Kidney (tissue), 14 donors: Measurements from ENCODE around the gene MYEF2. TPM values are rescaled to one million over a fixed set of nuclear protein-coding genes. Genes with fewer than 3 reads are reported as not detected.

ENCODE experiments used
- DNase-seq, 5 donors: peaks; one replicate each; pipeline ENCODE4 v3.0.0-alpha.2; 2013 to 2020
- FAIRE-seq: peaks from 2 replicates; lab custom pipeline; 2012; peaks lifted over from hg19 to GRCh38; lab: Jason Lieb, UNC
- H3K27ac ChIP-seq, 2 donors: one replicate each; pipeline ENCODE4 v1.7.0; 2013; ENCODE audit warnings: low read depth in 2 of 2, low read length in 2 of 2, inconsistent platforms in 1 of 2
- H3K27me3 ChIP-seq: one replicate; pipeline ENCODE4 v1.7.1; 2013; ENCODE audit warnings: low read length, inconsistent platforms; ENCODE audit not compliant: control insufficient read depth, insufficient read depth
- H3K36me3 ChIP-seq, 3 donors: one replicate each; pipeline versions ENCODE4 v1.7.0 to v1.7.1; 2013; ENCODE audit warnings: low read length in 3 of 3, control low read depth in 1 of 3, inconsistent platforms in 1 of 3; ENCODE audit not compliant: insufficient read depth in 3 of 3, control insufficient read depth in 2 of 3
- H3K4me1 ChIP-seq, 3 donors: one replicate each; pipeline versions ENCODE4 v1.7.0 to v1.7.1; 2013; ENCODE audit warnings: low read length in 3 of 3, inconsistent platforms in 1 of 3, low read depth in 1 of 3; ENCODE audit not compliant: control insufficient read depth in 2 of 3, insufficient read depth in 2 of 3
- H3K4me3 ChIP-seq, 3 donors: one replicate each; pipeline versions ENCODE4 v1.7.0 to v1.8.1; 2013; ENCODE audit warnings: low read length in 3 of 3, control low read depth in 1 of 3, inconsistent platforms in 1 of 3
- H3K9ac ChIP-seq, 3 donors: one replicate each; pipeline versions ENCODE4 v1.7.0 to v1.7.1; 2013; ENCODE audit warnings: low read length in 3 of 3, control low read depth in 1 of 3, inconsistent platforms in 1 of 3
- H3K9me3 ChIP-seq, 3 donors: one replicate each; pipeline versions ENCODE4 v1.7.0 to v1.7.1; 2013; ENCODE audit warnings: low read length in 3 of 3, control low read depth in 1 of 3, inconsistent platforms in 1 of 3; ENCODE audit not compliant: control insufficient read depth in 2 of 3, insufficient read depth in 1 of 3
- CTCF ChIP-seq: IDR thresholded peaks from 3 replicates; pipeline ENCODE4 v1.5.1; 2012; ENCODE audit warnings: mild to moderate bottlenecking, moderate library complexity, borderline replicate concordance; ENCODE audit not compliant: insufficient read depth; ENCODE audit errors: extremely low read depth
- intact Hi-C: fragments of 100-400 bp; cut with DNase I; formaldehyde crosslinking; loops from one replicate; pipeline ENCODE4 v1.11.1; 2022
- polyA plus RNA-seq: library from polyadenylated mRNA; stranded (reverse); fragments of 350-450 nt; fragmentation: Illumina TruSeq; extraction: RNeasy Lipid Tissue Mini Kit (QIAGEN cat#74804); gene quantifications from one replicate; pipeline ENCODE4 v1.2.3, GENCODE V29; 2014; ENCODE audit warnings: low read depth, low replicate concordance; ENCODE audit not compliant: insufficient read depth
- total RNA-seq: library from RNA; stranded (reverse); fragmentation: NEBNext Ultra II Directional; extraction: Animal tissue kit (Norgen Biotek cat#: 25700); gene quantifications from one replicate; pipeline ENCODE4 v1.2.1, GENCODE V29; 2021
- donor health status: control.
- donor health status: control.
- donor health status: control.
- donor health status: control.
- donor health status: control.
- donor health status: DM: yes; HTN: yes; CAD: no.
- donor health status: Normal renal cell carcinoma (clear cell type).

The MYEF2 gene
- total and polyA plus RNA-seq, 2 donors from 2014 or later = 17.6 to 46.3 TPM

DNA sequence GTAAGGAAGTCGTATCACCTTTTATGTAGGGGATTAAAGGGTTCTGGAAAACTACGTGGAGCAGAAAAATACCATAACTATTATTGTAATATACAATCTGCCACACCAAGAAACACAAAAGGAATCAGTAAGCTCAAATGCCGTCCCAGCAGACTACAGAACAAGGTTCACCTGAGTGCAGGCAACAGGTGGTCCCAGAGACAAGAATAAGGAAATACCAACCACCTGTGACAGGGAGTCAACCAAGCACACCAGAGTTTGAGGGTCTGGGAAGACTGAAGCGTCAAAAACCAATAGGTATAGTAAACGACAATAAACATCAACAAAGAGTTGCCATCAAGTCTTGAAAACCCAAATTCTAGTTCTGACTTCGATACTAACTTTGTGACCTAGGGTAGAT lies 45.2 kb downstream of the MYEF2 start:
- DNase-seq (no peak), FAIRE-seq (no peak)
- no peaks in the 10 kb centered on the region for H3K36me3 ChIP-seq
- H3K9me3 ChIP-seq = no peaks in the 10 kb centered on the region
- intact Hi-C loops = no loop called here
- H3K4me3 ChIP-seq = no peak overlapping the region
- no peaks in the 10 kb centered on the region for H3K27me3 ChIP-seq
- TF ChIP-seq CTCF = no peak
- no peak overlapping the region for H3K9ac ChIP-seq
- H3K4me1 ChIP-seq = no peaks in the 10 kb centered on the region
- no peak overlapping the region for H3K27ac ChIP-seq

DNA sequence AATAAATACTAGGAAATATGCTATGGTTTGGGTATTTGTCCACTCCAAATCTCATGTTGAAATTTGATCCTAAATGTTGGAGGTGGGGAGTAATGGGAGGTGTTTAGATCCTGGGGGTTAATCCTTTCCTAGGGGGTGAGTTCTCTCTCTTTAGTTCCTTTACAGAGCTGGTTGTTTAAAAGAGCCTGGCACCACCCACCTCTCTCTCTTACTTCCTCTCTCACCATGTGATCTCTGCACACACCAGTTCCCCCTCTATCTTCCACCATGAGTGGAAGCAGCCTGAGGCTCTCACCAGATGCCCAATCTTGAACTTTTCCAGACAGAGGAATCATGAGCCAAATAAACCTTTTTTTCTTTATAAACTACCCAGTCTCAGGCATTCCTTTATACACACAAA lies 46.8 kb downstream of the MYEF2 start:
- Histone ChIP-seq H3K9ac (no peak overlapping the region), H3K9me3 (no peaks in the 10 kb centered on the region), H3K4me1 (no peaks in the 10 kb centered on the region), H3K27me3 (no peaks in the 10 kb centered on the region), H3K4me3 (no peak overlapping the region), H3K36me3 (no peaks in the 10 kb centered on the region), H3K27ac (no peak overlapping the region)
- DNase-seq (no peak), FAIRE-seq (no peak)
- intact Hi-C loops = no loop called here
- TF ChIP-seq CTCF = no peak

GRCh38 chr15:48126667-48127355 lies 51.3 kb downstream of the MYEF2 start:
- no peak for TF ChIP-seq CTCF
- Histone ChIP-seq H3K9me3 (no peaks in the 10 kb centered on the region), H3K4me1 (no peaks in the 10 kb centered on the region), H3K27me3 (no peaks in the 10 kb centered on the region), H3K27ac (no peak overlapping the region), H3K4me3 (no peak overlapping the region), H3K9ac (no peak overlapping the region), H3K36me3 (no peaks in the 10 kb centered on the region)
- intact Hi-C loops = no loop called here
- FAIRE-seq (no peak), DNase-seq (no peak)

DNA sequence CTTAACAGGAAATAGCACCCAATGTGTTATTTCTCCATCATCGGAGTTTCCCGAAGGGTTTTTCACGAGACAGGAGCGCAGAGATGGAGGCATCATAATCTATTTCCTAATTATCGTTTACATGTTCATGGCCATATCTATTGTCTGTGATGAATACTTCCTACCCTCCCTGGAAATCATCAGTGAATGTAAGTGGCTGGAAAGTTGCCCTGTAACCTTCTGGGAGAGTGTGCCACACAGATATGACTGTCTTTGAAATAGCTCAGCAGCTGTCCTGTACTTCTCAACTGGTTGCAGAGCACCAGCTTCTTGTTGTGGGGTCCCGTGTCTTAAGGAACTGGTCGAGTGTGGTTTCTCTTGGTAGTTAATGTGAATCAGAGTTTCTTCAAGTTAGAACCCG lies 56.2 kb downstream of the MYEF2 start:
- H3K4me1 ChIP-seq = no peaks in the 10 kb centered on the region
- TF ChIP-seq CTCF = no peak
- no peak overlapping the region for H3K4me3 ChIP-seq
- intact Hi-C loops = no loop called here
- no peaks in the 10 kb centered on the region for H3K27me3 ChIP-seq
- no peaks in the 10 kb centered on the region for H3K9me3 ChIP-seq
- no peak overlapping the region for H3K27ac ChIP-seq
- H3K36me3 ChIP-seq = no peaks in the 10 kb centered on the region
- H3K9ac ChIP-seq = no peak overlapping the region
- DNase-seq = no peak
- FAIRE-seq = no peak
